GM21786 (cell line): ENCODE data around the gene AKAIN1.

ENCODE experiments used
- ATAC-seq: cut with Tn5 transposase; IDR thresholded peaks from one replicate; pipeline ENCODE4 v1.9.1; 2021; ENCODE audit not compliant: unreplicated experiment

Gene AKAIN1

DNA sequence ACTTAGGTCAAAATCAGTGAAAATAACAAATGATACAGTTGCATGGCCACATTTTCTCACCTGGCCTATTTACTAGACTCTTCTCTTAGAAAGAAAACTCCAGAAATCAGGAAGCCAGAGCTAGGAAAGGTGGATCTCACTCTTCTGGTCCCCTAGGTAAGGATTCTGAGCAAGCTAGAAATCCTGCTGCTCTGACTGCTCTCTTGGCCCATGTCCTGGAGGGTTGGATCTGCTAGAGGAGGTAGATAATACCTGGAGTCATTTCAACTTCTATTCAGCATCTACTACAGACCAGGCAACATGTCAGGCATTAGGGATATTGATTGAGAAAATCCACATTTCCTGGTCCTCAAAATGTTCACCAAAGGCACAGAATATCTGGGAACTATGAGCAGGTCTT is 34.9 kb downstream of the AKAIN1 start:
- ATAC-seq = no peak

DNA sequence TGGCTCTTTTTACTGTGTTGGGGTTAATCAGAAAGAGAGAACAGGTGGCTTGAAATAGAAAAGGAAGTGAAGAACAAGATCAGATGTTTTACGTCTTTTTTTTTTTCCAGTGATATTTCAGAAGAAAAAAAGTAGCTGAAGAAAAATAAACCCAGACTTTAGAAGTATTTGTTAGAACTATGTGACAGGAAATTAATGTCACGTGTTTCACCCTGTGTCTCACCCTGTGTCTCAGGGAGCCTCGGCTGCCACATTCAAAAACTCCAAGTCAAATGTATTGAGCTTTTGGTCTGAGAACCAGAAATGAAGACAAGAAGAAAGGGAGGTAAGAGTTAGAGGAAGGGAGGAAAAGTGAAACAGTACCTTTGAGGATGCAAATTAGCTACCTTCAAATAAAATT is 38.0 kb downstream of the AKAIN1 start:
- ATAC-seq = no peak

DNA sequence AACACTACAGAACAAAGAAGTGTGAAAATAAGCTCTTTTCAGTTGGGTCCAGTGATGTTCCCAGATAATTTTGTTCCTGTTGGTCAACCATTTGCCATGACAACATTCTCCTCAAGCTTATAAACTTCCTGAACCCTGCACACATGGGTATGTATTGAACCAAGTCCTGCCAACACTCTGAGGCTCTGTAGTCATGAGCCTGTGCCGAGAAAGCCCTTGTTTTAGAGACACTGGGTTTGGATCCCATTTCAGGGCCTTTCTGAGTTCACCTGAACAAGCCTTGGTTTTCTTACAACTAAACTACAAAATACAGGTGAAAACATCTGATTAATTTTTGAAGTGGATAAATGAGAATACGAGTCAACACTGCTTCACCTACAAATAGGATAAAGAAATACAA is 38.5 kb downstream of the AKAIN1 start:
- no peak for ATAC-seq

DNA sequence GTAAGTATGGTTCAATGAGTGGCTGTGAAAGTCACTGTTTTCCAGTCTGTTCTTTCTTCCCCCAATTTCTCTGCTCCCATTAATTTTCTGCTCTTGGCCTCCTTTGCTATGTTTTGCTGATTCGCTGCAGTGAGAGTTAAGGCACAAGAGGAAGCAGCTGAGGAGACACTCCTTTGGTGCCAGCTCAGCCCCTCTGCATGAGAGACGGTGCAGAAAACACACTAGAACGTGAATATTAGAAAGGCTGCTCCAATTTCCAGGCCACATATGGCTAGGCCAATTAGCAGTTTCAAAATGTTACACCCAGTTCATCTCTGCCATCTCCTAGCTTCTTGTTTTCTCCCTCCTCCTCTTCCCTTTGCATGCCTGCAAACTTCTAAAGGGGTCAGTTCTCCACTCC is 38.9 kb downstream of the AKAIN1 start:
- ATAC-seq = no peak

DNA sequence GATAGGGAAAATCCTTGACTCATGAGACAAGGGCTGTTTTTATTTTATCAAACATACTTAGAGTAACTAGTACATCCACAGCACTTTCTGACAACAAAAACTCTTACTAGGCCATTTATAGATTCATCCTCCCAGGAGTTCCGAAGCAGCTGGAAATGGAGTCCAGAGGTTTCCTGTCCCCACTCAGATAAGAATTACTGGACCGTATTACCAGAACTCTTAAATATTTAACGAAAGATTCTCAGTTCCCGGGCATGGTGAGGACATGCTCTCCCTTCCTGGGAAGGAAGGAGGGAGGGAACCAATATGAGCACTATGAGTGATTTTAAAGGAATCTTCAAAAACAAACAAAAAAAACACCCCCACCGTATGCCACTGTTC is 41.2 kb downstream of the AKAIN1 start:
- ATAC-seq = no peak

DNA sequence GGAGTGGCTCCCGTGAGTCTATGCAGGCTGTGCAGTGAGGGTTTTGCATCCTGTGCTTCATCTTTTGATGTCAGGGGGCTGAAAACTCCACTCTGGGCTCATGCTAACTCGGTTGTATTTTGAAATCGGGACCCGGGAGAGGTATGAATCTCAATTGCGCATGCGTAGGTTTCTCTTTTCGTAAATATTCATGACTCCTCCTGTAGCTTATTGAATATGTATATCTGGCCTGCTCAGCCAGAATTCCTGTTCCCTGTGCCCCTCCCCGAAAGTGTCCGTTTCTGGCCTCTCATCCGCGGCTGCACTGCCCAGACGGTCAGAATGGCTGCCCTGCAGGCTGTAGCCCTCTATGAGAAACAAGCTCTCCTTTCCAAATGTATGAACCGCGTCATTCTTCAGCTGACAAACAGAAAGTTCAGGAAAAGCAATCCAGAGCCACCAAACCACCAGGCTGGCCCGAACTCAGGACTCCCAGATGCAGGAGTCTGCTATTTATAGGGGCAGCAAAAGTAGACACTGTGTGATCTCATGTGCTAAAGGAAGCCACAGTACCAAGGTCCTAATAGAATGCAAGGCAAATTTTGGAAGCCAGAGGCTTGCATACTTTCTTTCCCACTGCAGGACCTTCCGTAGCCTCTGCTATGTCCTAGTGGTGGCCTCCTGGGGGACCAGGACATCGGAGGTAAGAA is 41.7 kb downstream of the AKAIN1 start:
- ATAC-seq = no peak

DNA sequence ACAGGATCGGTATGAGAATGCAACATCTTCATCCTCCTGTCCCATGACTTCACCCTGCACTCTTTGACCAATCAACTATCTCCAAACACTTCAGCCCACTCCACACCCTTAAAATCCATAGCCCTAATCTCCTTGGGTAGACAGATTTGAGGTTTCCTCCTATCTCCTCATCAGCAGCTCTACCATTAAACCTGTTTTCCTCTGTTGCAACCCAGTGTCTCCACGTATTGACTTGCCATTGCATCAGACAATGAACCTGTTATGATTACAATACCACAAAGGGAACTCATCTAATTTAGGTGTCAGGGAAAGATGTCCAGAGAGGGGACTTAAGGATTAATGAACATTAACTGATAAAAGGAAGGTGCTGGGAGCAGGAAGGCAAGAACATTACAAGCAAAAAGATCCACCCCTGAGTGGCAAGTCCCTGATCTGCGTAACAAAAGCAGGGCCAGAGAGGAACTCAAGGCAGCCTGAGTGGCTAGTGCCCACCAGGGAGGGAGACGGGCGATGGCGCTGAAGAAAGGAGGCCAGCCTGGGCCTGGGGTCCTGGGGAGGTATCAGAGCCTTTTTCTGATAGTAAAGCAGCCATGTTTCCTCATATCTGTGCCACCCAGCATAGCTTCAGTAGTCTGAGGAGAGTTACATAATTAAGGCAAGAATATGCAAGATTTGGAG is 44.6 kb downstream of the AKAIN1 start:
- no peak for ATAC-seq

DNA sequence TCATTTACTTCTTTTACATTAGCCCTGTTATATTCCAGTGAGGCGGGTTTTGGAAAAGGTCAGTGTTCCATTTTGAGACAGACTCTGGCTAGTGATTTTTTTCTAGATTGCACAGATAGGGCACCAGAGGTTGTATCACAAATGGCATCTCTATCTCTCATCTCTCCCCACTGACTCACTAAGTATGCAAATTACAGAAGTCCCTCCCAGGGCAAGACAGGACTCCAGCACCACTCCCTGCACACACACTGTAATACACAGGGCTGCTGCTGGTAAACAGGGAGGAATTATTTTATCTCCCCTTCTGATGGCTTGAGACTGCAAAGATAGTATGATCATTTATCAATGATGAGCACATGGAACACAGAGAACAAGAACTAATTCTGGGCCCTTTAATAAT is 46.2 kb downstream of the AKAIN1 start:
- no peak for ATAC-seq

DNA sequence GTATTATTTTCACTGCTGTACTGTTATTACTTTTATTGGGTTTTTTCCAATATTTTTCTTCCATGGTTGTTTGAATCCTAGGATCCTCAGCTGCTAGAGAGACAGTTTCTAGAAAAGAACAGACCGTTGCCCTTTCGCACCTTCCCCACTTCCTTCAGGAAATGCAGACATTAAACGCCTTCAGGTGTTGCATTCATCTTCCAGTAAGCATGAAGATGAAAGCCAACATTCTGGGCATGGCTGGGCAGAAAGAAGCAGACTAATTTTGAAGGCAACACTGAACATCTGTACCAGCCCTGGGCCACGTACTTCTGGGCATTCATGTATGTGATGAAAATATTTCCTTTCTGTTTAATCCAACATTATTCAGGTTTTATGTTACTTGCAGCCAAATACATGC is 51.0 kb downstream of the AKAIN1 start:
- ATAC-seq = no peak

DNA sequence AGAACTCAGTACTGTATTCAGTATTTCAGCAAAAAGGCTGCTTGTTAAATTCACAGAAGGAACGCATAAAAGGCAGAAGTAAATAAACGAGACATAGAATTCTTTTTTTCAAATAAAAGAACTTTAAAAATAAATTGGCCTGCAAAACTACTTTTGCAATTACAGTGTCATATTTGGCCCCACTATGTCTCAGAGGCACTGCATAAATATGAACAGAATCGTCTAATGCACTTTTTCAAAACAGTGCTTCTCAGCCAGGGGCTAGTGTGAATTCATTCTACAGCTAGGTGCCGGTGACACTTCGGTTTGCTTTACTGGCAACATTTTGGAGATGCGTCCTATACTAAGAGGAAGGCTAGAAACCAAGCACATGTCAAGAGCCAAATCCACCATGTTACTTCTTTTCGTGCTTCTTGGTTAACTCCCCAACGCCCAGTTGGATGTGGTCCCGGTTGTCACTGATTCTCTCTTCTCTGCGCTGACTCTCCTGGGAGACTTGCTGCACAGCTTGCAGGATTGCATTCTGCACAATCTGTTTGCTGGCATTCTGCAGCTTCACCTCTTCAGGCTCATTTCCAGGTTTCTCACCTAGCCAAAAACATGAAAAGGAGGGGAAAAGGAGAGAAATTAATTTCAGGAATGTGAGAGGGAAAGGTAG is 51.8 kb downstream of the AKAIN1 start:
- no peak for ATAC-seq

DNA sequence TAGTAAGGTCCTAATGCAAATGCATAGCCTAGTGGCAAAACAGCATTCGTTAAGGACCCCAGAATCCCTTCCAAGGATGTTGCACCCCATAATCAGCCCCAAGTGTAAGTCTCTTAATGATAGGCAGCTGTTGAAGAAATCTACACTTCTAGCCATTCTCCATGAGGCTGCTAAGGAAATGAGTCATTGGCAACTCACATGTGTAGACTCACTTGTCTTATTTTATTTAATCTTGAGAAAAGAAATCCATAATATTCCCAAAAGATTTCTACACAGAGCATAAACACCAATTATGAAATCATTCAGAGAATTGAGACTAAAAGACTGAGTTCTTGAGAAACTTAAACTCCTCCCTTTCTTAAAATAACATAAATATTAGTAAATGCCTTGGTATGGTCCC is 52.4 kb downstream of the AKAIN1 start:
- no peak for ATAC-seq

DNA sequence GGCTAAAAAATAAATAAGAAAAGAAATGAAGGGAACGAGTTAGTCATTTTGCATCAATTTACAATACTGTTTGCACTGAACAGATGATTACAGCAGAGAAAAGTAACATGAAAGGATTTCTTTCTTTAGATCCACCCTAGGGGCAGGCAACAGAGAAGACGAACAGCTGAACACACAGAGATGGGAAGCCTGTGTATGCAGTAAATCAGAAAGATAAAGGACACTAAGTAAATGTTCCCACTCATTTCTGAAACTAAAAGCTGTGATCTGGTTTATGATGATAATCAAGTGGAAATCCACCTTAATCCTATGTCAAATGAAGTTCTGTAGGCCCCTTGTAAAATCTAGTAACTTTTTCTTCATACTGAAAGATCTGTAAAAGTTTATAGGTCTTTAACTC is 54.2 kb downstream of the AKAIN1 start:
- ATAC-seq = no peak

DNA sequence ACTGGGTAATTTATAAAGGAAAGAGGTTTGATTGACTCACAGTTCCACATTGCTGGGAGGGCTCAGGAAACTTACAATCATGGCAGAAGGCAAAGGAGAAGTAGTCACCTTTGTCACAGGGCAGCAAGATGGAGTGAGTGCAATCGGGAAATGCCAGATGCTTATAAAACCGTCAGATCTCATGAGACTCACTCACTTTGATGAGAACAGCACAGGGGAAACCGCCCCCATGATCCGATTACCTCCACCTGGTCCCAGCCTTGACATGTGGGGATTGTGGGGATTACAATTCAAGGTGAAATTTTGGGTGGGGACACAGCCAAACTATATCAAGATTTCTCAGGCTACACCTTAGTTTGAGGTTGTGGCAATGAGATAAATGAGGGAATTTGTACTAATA is 54.9 kb downstream of the AKAIN1 start:
- ATAC-seq = no peak

DNA sequence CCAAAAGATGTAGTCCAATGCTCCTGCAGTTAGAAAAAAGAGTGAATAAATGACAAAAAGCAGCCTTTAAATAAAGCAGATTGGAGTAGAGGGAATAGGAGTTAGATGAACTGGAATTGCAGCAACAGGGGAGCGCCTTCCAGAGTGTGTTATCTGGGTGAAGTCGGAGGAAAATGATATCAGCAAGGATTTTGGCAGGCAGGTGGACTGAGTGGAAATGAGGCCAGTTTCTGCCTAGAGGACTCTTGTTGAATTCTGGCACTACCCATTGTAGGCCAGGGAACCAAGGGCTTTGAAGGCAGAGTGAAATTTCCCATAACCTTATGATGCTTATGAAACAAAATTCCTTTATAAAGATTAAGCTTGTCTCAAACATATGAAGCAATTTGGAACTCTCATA is 59.8 kb downstream of the AKAIN1 start:
- no peak for ATAC-seq

DNA sequence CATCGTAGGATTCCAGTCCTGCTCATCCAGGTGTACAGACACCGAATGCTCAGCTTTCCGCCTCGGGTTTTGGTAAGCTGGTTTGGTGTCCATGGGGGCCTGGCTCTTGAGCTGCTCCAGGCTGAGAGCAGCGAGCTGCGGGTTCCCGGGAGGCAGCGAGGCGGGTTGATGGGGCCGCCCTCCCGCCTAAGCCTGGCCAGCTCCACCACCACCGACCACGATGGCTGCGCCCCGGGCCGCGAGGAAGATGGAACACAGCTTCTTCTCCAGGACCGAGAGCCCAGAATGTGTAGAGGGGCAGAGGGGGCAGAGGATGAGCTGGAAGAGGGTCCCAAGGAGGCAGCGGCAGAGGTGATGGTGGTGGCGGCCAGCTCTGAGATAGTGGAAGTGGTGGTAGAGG is 64.1 kb downstream of the AKAIN1 start:
- no peak for ATAC-seq

DNA sequence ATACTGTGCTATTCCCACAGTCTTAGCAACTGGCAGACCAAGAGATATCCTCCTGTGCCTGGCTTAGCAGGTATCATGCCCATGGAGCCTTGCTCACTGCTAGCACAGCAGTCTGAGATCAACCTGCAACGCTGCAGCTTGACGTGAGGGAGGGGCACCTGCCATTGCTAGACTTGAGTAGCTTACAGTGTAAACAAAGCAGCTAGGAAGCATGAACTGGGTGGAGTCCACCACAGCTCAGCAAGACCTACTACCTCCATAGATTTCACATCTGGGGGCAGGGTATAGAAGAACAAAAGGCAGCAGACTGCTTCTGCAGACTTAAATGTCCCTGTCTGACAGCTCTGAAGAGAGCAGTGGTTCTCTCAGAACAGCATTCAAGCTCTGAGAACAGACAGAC is 74.8 kb downstream of the AKAIN1 start:
- no peak for ATAC-seq

DNA sequence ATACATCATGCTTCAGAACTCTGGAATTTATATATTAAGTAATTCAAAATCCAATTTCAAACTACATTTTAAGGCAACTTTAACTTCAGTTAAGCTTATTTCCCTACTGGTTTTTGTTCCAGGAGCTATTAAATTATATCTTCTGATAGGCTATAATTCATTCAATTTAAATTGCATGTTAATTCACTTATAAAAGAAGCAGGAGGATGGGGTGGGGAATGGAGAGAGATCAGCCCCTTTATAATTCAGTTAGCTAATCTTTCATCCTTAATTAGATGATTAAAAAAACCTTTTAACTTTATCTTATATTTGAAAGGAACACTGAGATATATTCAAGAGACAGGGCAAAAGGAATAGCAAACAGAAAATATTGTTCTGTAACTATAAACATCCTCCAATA is 86.8 kb downstream of the AKAIN1 start:
- no peak for ATAC-seq

DNA sequence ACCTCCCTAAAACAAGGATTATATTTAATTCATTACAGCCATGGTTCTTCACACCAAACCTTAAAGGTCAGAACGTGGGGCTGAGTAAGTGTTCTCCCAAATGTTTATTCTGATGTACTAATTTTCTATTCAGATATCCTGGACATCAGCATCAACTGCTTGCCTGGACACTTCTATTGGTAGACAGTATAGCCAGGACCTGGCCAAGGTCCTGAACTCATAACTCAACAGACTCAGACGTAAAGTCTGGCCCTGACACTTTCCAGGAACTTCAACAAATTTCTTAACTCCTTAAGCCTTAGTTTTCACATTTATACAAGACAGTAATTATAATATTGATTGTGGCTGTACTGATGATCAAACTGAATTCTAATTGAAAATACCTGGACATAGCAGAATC is 89.1 kb downstream of the AKAIN1 start:
- no peak for ATAC-seq

DNA sequence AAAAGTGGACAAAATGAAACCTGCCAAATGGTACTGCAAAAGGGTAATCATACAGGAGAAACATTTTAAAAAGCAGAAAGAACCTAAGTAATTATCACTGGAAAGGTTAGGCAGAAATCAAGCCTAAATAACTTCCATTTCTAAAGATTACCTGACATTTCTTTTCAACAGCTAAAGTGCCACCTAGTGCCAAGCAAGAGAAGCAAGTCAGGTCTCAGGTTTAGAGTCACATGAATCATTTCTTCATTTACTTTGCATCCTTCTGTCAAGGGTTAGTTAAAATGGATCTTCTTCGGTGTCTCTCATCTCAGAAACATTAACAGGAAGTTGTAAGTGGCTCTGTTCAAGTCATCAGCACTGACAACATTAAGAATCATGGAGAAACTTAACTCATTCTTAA is 90.3 kb downstream of the AKAIN1 start:
- ATAC-seq = no peak

DNA sequence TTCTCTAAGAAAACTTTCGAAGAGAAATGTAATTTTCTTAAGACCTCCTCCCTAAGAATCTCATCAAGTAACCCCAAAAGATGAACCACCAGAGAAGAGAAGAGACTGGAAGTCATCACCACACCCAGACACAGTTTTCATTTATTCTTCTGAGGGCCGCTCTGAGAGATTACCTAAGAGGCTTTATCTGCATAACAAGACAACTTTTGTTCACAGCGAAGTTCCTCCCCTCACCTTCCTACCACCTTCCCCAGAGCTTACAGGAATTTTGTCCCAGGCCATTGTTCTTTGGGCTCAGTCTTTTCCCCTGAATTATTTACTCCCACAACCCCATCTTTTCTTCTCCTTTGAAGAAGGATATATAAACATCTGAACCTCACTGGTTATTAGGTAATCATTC is 92.8 kb downstream of the AKAIN1 start:
- no peak for ATAC-seq

DNA sequence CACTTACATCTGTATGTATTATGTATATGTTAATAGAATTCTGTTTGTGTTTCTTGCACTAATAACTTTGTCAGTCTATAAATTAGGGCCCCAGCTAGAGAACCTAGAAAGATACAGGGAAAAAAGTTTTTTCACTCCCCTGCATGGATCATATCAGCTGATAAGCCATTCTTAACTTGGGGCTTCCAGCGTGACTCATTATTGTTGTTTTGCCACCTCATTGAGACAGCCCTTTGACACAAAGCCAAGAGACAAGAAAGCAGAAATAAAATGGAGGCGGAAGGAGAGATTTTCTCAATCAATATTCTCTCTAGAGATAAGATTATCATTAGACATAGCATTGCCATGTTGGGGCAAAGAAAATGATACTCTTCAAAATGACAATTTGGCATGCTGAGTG is 93.4 kb downstream of the AKAIN1 start:
- ATAC-seq = no peak

DNA sequence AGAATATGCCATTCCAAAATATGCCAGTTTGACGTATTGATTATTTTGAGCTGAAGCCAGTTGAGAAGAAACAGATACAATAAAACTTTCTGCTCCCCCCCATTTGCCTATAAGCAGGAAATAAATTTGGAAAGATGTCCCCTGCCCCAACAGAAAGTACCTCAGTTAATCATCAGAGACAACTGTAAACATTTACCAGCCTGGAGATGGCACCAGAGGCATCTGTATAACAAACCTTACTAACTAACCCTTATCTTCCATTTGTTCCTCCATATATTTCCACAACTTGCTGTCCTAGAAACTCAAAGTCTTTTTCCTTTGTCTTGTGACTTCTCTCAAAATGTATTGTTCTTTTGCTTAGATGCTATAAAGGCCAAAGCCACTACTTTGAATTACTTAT is 93.8 kb downstream of the AKAIN1 start:
- ATAC-seq = no peak
